Mucosa of stomach (tissue), 1 donor: ENCODE measurements around the gene DSTYK.
A peak's percentile ranks its signal among the peaks of the same experiment; 100 is the strongest.
"Not testable (repeated sequence)": the region's sequence is repeated elsewhere in the genome, so short reads cannot be mapped to it uniquely, and the experiment has no call there.

Experiments
- H3K27me3 ChIP-seq: one replicate; pipeline ENCODE4 v1.7.0; 2013; ENCODE audit warnings: mild to moderate bottlenecking, low read length; ENCODE audit not compliant: control insufficient read depth, insufficient read depth
- H3K36me3 ChIP-seq: one replicate; pipeline ENCODE4 v1.7.0; 2013; ENCODE audit warnings: low read length; ENCODE audit not compliant: control insufficient read depth, insufficient read depth
- H3K4me1 ChIP-seq: one replicate; pipeline ENCODE4 v1.7.0; 2013; ENCODE audit warnings: mild to moderate bottlenecking, low read length; ENCODE audit not compliant: control insufficient read depth, insufficient read depth
- H3K4me3 ChIP-seq: one replicate; pipeline ENCODE4 v1.7.0; 2013; ENCODE audit warnings: low read length
- H3K9ac ChIP-seq: one replicate; pipeline ENCODE4 v1.7.0; 2013; ENCODE audit warnings: mild to moderate bottlenecking, low read length, moderate library complexity
- H3K9me3 ChIP-seq: one replicate; pipeline ENCODE4 v1.7.0; 2013; ENCODE audit warnings: mild to moderate bottlenecking, low read length, moderate library complexity; ENCODE audit not compliant: control insufficient read depth
- donor health status: Pancreatic carcinoma.

The DSTYK gene

GRCh38 chr1:205237526-205238484 is 26.3 kb upstream of the DSTYK start:
- no peak overlapping the region for H3K9ac ChIP-seq
- peaks cover 6% of the 10 kb centered on the region for H3K27me3 ChIP-seq
- H3K9me3 ChIP-seq: no peaks in the 10 kb centered on the region
- no peaks in the 10 kb centered on the region for H3K36me3 ChIP-seq
- H3K4me3 ChIP-seq: no peak overlapping the region
- H3K4me1 ChIP-seq: no peaks in the 10 kb centered on the region

- H3K4me1 ChIP-seq: no peaks in the 10 kb centered on the region
- no peak overlapping the region for H3K9ac ChIP-seq
- H3K9me3 ChIP-seq: no peaks in the 10 kb centered on the region
- H3K36me3 ChIP-seq: no peaks in the 10 kb centered on the region
- peaks cover 6% of the 10 kb centered on the region for H3K27me3 ChIP-seq
- no peak overlapping the region for H3K4me3 ChIP-seq
These were observed 25.5 kb upstream of the DSTYK start for GRCh38 chr1:205236951-205237475.

GRCh38 chr1:205236526-205236925 is 25.0 kb upstream of the DSTYK start:
- Histone ChIP-seq H3K36me3 (no peaks in the 10 kb centered on the region), H3K4me3 (no peak overlapping the region), H3K9ac (no peak overlapping the region), H3K4me1 (no peaks in the 10 kb centered on the region), H3K9me3 (no peaks in the 10 kb centered on the region), H3K27me3 (peaks cover 6% of the 10 kb centered on the region)

- no peak overlapping the region for H3K9ac ChIP-seq
- no peak overlapping the region for H3K4me3 ChIP-seq
- H3K4me1 ChIP-seq: no peaks in the 10 kb centered on the region
- no peaks in the 10 kb centered on the region for H3K36me3 ChIP-seq
- peaks cover 6% of the 10 kb centered on the region for H3K27me3 ChIP-seq
- H3K9me3 ChIP-seq: no peaks in the 10 kb centered on the region
These were observed 24.4 kb upstream of the DSTYK start for GRCh38 chr1:205235951-205236350.

- not testable (repeated sequence) for H3K9ac ChIP-seq, H3K27me3 ChIP-seq
- H3K4me1 ChIP-seq: peaks cover 11% of the 10 kb centered on the region
These were observed 22.5 kb upstream of the DSTYK start for GRCh38 chr1:205233986-205234385.

GRCh38 chr1:205232945-205233397 is 21.5 kb upstream of the DSTYK start:
- H3K27me3 ChIP-seq: peaks cover 14% of the 10 kb centered on the region
- H3K36me3 ChIP-seq: no peaks in the 10 kb centered on the region
- no peak overlapping the region for H3K9ac ChIP-seq
- peaks cover 19% of the 10 kb centered on the region for H3K4me1 ChIP-seq
- H3K4me3 ChIP-seq: no peak overlapping the region
- no peaks in the 10 kb centered on the region for H3K9me3 ChIP-seq

More at GRCh38 chr1:205233986-205234385, 22.5 kb upstream of the DSTYK start:
- not testable (repeated sequence) for H3K9me3 ChIP-seq, H3K36me3 ChIP-seq, H3K4me3 ChIP-seq

- H3K9me3 ChIP-seq: no peaks in the 10 kb centered on the region
- H3K36me3 ChIP-seq: no peaks in the 10 kb centered on the region
- no peak overlapping the region for H3K9ac ChIP-seq
These were observed 20.8 kb upstream of the DSTYK start for GRCh38 chr1:205232127-205232820.

GRCh38 chr1:205230982-205231381 is 19.5 kb upstream of the DSTYK start:
- peaks cover 25% of the 10 kb centered on the region for H3K4me1 ChIP-seq
- H3K9me3 ChIP-seq: no peaks in the 10 kb centered on the region
- H3K4me3 ChIP-seq: no peak overlapping the region
- peaks cover 24% of the 10 kb centered on the region for H3K27me3 ChIP-seq
- H3K36me3 ChIP-seq: no peaks in the 10 kb centered on the region
- no peak overlapping the region for H3K9ac ChIP-seq

More at GRCh38 chr1:205232127-205232820, 20.8 kb upstream of the DSTYK start:
- Histone ChIP-seq H3K4me3 (no peak overlapping the region), H3K27me3 (peaks cover 14% of the 10 kb centered on the region), H3K4me1 (peaks cover 23% of the 10 kb centered on the region)

GRCh38 chr1:205229916-205230700 is 18.6 kb upstream of the DSTYK start:
- Histone ChIP-seq H3K9me3 (no peaks in the 10 kb centered on the region), H3K27me3 (peaks cover 25% of the 10 kb centered on the region), H3K36me3 (no peaks in the 10 kb centered on the region), H3K4me1 (peaks cover 25% of the 10 kb centered on the region), H3K4me3 (no peak overlapping the region), H3K9ac (no peak overlapping the region)

- no peak overlapping the region for H3K4me3 ChIP-seq
- no peak overlapping the region for H3K9ac ChIP-seq
- no peaks in the 10 kb centered on the region for H3K36me3 ChIP-seq
- peaks cover 25% of the 10 kb centered on the region for H3K4me1 ChIP-seq
- H3K9me3 ChIP-seq: no peaks in the 10 kb centered on the region
- H3K27me3 ChIP-seq: peaks cover 25% of the 10 kb centered on the region
These were observed 17.9 kb upstream of the DSTYK start for GRCh38 chr1:205229399-205229871.

- Histone ChIP-seq H3K9me3 (no peaks in the 10 kb centered on the region), H3K4me3 (peak overlapping the region; percentile 31), H3K4me1 (peaks cover 25% of the 10 kb centered on the region), H3K9ac (no peak overlapping the region), H3K36me3 (no peaks in the 10 kb centered on the region), H3K27me3 (peaks cover 24% of the 10 kb centered on the region)
These were observed 16.6 kb upstream of the DSTYK start for GRCh38 chr1:205228093-205228521.
